ENCODE measurements around the gene SAMD5.

DNA sequence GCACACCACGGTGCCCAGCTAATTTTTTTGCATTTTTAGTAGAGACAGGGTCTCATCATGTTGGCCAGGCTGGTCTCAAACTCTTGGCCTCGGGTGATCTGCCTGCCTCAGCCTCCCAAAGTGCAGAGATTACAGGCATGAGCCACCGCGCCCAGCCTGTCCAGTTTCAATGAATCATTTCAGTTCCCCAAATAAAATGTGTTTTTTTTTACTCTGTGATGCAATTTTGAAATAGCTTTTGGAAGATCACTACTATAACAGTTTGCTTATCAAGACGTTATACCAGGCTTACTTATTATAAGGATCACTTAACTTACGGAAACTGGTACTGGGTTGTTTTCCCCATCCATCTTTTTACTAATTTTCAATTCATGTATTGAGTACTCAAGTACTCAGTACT, 80.0 kb downstream of the SAMD5 start:
- no peak for TF ChIP-seq POLR2A (IDR thresholded peaks at IDR 0.05; ENCODE audit: borderline replicate concordance, extremely low read depth, insufficient read depth, insufficient read length)
- TF ChIP-seq POLR2AphosphoS5 (IDR thresholded peaks at IDR 0.05; ENCODE audit: low read depth, low read length): no peak
- TF ChIP-seq, protein P1, sequence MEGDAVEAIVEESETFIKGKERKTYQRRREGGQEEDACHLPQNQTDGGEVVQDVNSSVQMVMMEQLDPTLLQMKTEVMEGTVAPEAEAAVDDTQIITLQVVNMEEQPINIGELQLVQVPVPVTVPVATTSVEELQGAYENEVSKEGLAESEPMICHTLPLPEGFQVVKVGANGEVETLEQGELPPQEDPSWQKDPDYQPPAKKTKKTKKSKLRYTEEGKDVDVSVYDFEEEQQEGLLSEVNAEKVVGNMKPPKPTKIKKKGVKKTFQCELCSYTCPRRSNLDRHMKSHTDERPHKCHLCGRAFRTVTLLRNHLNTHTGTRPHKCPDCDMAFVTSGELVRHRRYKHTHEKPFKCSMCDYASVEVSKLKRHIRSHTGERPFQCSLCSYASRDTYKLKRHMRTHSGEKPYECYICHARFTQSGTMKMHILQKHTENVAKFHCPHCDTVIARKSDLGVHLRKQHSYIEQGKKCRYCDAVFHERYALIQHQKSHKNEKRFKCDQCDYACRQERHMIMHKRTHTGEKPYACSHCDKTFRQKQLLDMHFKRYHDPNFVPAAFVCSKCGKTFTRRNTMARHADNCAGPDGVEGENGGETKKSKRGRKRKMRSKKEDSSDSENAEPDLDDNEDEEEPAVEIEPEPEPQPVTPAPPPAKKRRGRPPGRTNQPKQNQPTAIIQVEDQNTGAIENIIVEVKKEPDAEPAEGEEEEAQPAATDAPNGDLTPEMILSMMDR (IDR thresholded peaks at IDR 0.05 in 2 of 3, conservative IDR thresholded peaks at IDR 0.05 in 1 of 3; ENCODE audit: borderline replicate concordance in 1 of 3, insufficient read depth in 1 of 3, low read depth in 2 of 3, low read length in 2 of 3): no peak
- TF ChIP-seq YY1 (IDR thresholded peaks at IDR 0.05; ENCODE audit: extremely low read depth, insufficient replicate concordance, low read depth, low read length): no peak
- no peak for TF ChIP-seq ZNF274 (IDR thresholded peaks at IDR 0.05; ENCODE audit: low read depth, low read length)
- TF ChIP-seq, protein P2, sequence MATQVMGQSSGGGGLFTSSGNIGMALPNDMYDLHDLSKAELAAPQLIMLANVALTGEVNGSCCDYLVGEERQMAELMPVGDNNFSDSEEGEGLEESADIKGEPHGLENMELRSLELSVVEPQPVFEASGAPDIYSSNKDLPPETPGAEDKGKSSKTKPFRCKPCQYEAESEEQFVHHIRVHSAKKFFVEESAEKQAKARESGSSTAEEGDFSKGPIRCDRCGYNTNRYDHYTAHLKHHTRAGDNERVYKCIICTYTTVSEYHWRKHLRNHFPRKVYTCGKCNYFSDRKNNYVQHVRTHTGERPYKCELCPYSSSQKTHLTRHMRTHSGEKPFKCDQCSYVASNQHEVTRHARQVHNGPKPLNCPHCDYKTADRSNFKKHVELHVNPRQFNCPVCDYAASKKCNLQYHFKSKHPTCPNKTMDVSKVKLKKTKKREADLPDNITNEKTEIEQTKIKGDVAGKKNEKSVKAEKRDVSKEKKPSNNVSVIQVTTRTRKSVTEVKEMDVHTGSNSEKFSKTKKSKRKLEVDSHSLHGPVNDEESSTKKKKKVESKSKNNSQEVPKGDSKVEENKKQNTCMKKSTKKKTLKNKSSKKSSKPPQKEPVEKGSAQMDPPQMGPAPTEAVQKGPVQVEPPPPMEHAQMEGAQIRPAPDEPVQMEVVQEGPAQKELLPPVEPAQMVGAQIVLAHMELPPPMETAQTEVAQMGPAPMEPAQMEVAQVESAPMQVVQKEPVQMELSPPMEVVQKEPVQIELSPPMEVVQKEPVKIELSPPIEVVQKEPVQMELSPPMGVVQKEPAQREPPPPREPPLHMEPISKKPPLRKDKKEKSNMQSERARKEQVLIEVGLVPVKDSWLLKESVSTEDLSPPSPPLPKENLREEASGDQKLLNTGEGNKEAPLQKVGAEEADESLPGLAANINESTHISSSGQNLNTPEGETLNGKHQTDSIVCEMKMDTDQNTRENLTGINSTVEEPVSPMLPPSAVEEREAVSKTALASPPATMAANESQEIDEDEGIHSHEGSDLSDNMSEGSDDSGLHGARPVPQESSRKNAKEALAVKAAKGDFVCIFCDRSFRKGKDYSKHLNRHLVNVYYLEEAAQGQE (IDR thresholded peaks at IDR 0.05; ENCODE audit: low read depth): no peak
- no peak for TF ChIP-seq CBX3 (IDR thresholded peaks at IDR 0.05; ENCODE audit: low read depth)
- TF ChIP-seq SRF (IDR thresholded peaks at IDR 0.05; ENCODE audit: low read depth): no peak
